Measurements from ENCODE around the gene ANKRA2. TPM values are rescaled to one million over a fixed set of nuclear protein-coding genes. Genes with fewer than 3 reads are reported as not detected.

The ANKRA2 gene
- 38.7 TPM for total RNA-seq

- FAIRE-seq (no peak), DNase-seq (ENCODE audit: low spot score in 2 of 2) (peak; percentile 65 to 81)
Measured at GRCh38 chr5:73565139-73565968, at the start of gene ANKRA2, which contains the start of gene UTP15. Gene ANKRA2, minus strand, starts transcription at chr5:73565639. Its CDS starts 2,758 bp downstream, at chr5:73562881. Gene UTP15, plus strand, starts transcription at chr5:73565743. Its CDS starts 1,602 bp downstream, at chr5:73567345.

GRCh38 chr5:73615085-73615484 lies 49.6 kb upstream of the ANKRA2 start:
- FAIRE-seq (no peak), DNase-seq (ENCODE audit: low spot score in 2 of 2) (no peak)

GRCh38 chr5:73612799-73613198 lies 47.4 kb upstream of the ANKRA2 start:
- FAIRE-seq (no peak), DNase-seq (ENCODE audit: low spot score in 2 of 2) (no peak)

- DNase-seq (ENCODE audit: low spot score in 2 of 2) (no peak), FAIRE-seq (no peak)
Measured at GRCh38 chr5:73607228-73607627, 41.8 kb upstream of the ANKRA2 start.

- FAIRE-seq = no peak
- no peak for DNase-seq (ENCODE audit: low spot score in 2 of 2)
Measured at GRCh38 chr5:73606206-73606753, 40.8 kb upstream of the ANKRA2 start.

- FAIRE-seq (no peak), DNase-seq (ENCODE audit: low spot score in 2 of 2) (no peak)
Measured at GRCh38 chr5:73605223-73606087, 40.0 kb upstream of the ANKRA2 start.

GRCh38 chr5:73603998-73604397 lies 38.6 kb upstream of the ANKRA2 start:
- FAIRE-seq = no peak
- DNase-seq (ENCODE audit: low spot score in 2 of 2) = no peak

GRCh38 chr5:73599380-73599779 lies 33.9 kb upstream of the ANKRA2 start:
- DNase-seq (ENCODE audit: low spot score in 2 of 2) = no peak
- no peak for FAIRE-seq

GRCh38 chr5:73596705-73597328 lies 31.4 kb upstream of the ANKRA2 start:
- DNase-seq (ENCODE audit: low spot score in 2 of 2) = no peak
- no peak for FAIRE-seq

- DNase-seq (ENCODE audit: low spot score in 2 of 2) = no peak
- no peak for FAIRE-seq
Measured at GRCh38 chr5:73592551-73592950, 27.1 kb upstream of the ANKRA2 start.

- DNase-seq (ENCODE audit: low spot score in 2 of 2) (no peak), FAIRE-seq (no peak)
Measured at GRCh38 chr5:73591698-73592501, 26.5 kb upstream of the ANKRA2 start.

GRCh38 chr5:73591102-73591695 lies 25.8 kb upstream of the ANKRA2 start:
- FAIRE-seq (peak; percentile 66), DNase-seq (ENCODE audit: low spot score in 2 of 2) (peak; percentile 13 to 31)

GRCh38 chr5:73587923-73588322 lies 22.5 kb upstream of the ANKRA2 start:
- DNase-seq (ENCODE audit: low spot score in 2 of 2) = no peak
- FAIRE-seq = no peak

GRCh38 chr5:73582285-73583145 lies 17.1 kb upstream of the ANKRA2 start:
- DNase-seq (ENCODE audit: low spot score in 2 of 2) (no peak), FAIRE-seq (no peak)

- DNase-seq (ENCODE audit: low spot score in 2 of 2) = no peak
- FAIRE-seq = no peak
Measured at GRCh38 chr5:73565969-73566547, 619 bp upstream of the ANKRA2 start.

- DNase-seq (ENCODE audit: low spot score in 2 of 2) = no peak
- no peak for FAIRE-seq
Measured at GRCh38 chr5:73564675-73565074, 764 bp downstream of the ANKRA2 start.

- FAIRE-seq (no peak), DNase-seq (ENCODE audit: low spot score in 2 of 2) (no peak)
Measured at GRCh38 chr5:73564018-73564417, 1.4 kb downstream of the ANKRA2 start.

GRCh38 chr5:73558950-73559349 lies 6.5 kb downstream of the ANKRA2 start:
- FAIRE-seq = no peak
- DNase-seq (ENCODE audit: low spot score in 2 of 2) = no peak

Measured in frontal cortex (tissue), 4 donors.